Adipocyte (in vitro differentiated cells): ENCODE data around the gene EMC10.

ENCODE experiments used
- DNase-seq: peaks from one replicate; pipeline ENCODE4 v3.0.0-alpha.2; 2015; ENCODE audit warnings: low read depth
- H3K27me3 ChIP-seq: replicated peaks from 2 replicates; pipeline ENCODE4 v1.7.0; 2013; ENCODE audit warnings: mild to moderate bottlenecking, low read length, moderate library complexity; ENCODE audit not compliant: control insufficient read depth, insufficient read depth
- H3K36me3 ChIP-seq: 2 replicates; pipeline ENCODE4 v1.7.0; 2013; ENCODE audit warnings: low read length, mild to moderate bottlenecking, moderate library complexity; ENCODE audit not compliant: control insufficient read depth, insufficient read depth, severe bottlenecking
- H3K4me1 ChIP-seq: 2 replicates; pipeline ENCODE4 v1.7.0; 2013; ENCODE audit warnings: mild to moderate bottlenecking, low read length, moderate library complexity; ENCODE audit not compliant: control insufficient read depth, insufficient read depth
- H3K4me3 ChIP-seq: 2 replicates; pipeline ENCODE4 v1.7.0; 2013; ENCODE audit warnings: mild to moderate bottlenecking, low read length, moderate library complexity
- H3K9ac ChIP-seq: 2 replicates; pipeline ENCODE4 v1.7.0; 2013; ENCODE audit warnings: mild to moderate bottlenecking, low read length, moderate library complexity
- H3K9me3 ChIP-seq: 2 replicates; pipeline ENCODE4 v1.7.0; 2013; ENCODE audit warnings: mild to moderate bottlenecking, low read length, moderate library complexity; ENCODE audit not compliant: control insufficient read depth

Gene EMC10

DNA sequence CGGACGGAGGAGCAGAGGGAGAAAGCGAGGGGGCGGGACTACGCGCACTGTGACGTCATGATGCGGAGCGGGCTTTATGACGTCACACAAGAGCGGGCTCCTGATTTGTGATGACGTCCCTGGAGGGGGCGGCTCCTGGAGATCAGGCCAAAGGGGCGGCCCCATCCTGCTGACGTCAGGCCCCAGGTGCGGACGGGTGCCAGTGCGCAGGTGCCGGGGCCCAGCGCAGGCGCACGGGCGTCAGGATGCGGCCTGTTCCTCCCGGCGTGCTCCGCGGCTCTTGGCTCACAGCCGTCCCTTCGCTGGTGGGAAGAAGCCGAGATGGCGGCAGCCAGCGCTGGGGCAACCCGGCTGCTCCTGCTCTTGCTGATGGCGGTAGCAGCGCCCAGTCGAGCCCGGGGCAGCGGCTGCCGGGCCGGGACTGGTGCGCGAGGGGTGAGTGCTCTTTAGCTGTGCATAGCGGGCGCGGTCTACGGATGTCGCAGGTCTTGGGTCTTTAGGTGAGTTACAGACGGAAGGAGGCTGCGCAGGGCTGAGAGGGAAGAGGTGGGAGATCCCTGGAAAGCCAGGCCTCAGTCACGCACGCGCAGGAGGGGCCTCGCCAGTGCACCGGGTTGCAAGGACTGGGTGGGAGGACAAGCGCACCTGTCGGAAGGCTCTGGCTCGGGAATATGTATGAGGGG lies at the start of gene EMC10, which contains the start of gene GARIN5A:
Gene EMC10, plus strand, starts transcription at position 284 of the 683 bp plus-strand sequence. Its CDS starts 38 bp downstream, at position 322.
Gene GARIN5A, minus strand, starts transcription at position 625 of the 683 bp plus-strand sequence. Its CDS starts 460 bp downstream, at position 165.
- Histone ChIP-seq H3K4me1 (peaks cover 9% of the 10 kb centered on the region), H3K4me3 (peak within 1 kb of the TSS; percentile 99), H3K9ac (peak within 1 kb of the TSS; percentile 94), H3K27me3 (no peaks in the 10 kb centered on the region), H3K36me3 (peaks cover 19% of the 10 kb centered on the region), H3K9me3 (no peaks in the 10 kb centered on the region)
- peak; percentile 84 for DNase-seq

DNA sequence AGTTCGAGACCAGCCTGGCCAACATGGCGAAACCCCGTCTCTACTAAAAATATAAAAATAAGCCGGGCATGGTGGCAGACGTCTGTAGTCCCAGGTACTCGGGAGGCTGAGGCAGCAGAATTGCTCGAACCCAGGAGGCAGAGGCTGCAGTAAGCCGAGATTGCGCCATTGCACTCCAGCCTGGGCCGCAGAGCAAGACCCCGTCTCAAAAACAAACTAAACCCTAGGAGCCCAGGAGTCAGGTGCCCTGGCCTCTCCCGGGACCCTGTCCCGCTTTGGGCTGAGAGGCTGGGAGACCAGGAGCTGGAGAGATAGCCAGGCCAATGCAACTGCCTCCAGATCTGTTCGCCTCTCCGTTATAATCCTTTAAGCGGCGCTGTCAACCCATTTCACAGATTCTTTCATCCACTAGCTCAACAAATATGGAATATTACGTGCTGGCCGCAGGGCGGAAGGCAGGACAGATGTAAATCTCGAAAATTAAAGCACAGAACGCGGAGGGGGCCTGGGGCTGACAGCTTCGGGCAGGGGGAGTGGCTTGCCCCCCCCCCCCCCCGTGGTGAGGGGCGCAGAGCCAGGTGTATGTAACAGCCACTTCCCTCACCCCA lies 48.9 kb upstream of the EMC10 start:
- peaks cover 6% of the 10 kb centered on the region for H3K4me1 ChIP-seq
- H3K9me3 ChIP-seq: no peaks in the 10 kb centered on the region
- H3K9ac ChIP-seq: peak overlapping the region; percentile 10
- H3K27me3 ChIP-seq: peaks cover 35% of the 10 kb centered on the region
- H3K36me3 ChIP-seq: no peaks in the 10 kb centered on the region
- H3K4me3 ChIP-seq: no peak overlapping the region
- DNase-seq: no peak

DNA sequence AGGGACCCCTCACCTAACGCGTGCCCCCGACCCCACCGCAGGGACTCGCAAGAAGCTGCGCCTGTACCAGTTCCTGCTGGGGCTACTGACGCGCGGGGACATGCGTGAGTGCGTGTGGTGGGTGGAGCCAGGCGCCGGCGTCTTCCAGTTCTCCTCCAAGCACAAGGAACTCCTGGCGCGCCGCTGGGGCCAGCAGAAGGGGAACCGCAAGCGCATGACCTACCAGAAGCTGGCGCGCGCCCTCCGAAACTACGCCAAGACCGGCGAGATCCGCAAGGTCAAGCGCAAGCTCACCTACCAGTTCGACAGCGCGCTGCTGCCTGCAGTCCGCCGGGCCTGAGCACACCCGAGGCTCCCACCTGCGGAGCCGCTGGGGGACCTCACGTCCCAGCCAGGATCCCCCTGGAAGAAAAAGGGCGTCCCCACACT lies 48.3 kb upstream of the EMC10 start:
- peak overlapping the region; percentile 28 for H3K4me3 ChIP-seq
- peaks cover 38% of the 10 kb centered on the region for H3K27me3 ChIP-seq
- H3K9ac ChIP-seq: peak overlapping the region; percentile 10
- peak; percentile 69 for DNase-seq
- no peaks in the 10 kb centered on the region for H3K9me3 ChIP-seq
- peaks cover 6% of the 10 kb centered on the region for H3K4me1 ChIP-seq
- no peaks in the 10 kb centered on the region for H3K36me3 ChIP-seq

- no peak for DNase-seq
- Histone ChIP-seq H3K4me1 (peaks cover 6% of the 10 kb centered on the region), H3K9ac (no peak overlapping the region), H3K36me3 (no peaks in the 10 kb centered on the region), H3K27me3 (peaks cover 38% of the 10 kb centered on the region), H3K9me3 (no peaks in the 10 kb centered on the region), H3K4me3 (no peak overlapping the region)
Observed at GRCh38 chr19:50428772-50429463, 47.4 kb upstream of the EMC10 start.

- Histone ChIP-seq H3K27me3 (peaks cover 52% of the 10 kb centered on the region), H3K9me3 (no peaks in the 10 kb centered on the region), H3K9ac (no peak overlapping the region), H3K4me1 (peaks cover 6% of the 10 kb centered on the region), H3K36me3 (no peaks in the 10 kb centered on the region), H3K4me3 (peak overlapping the region; percentile 70)
- no peak for DNase-seq
Observed at GRCh38 chr19:50430888-50431342, 45.4 kb upstream of the EMC10 start.

DNA sequence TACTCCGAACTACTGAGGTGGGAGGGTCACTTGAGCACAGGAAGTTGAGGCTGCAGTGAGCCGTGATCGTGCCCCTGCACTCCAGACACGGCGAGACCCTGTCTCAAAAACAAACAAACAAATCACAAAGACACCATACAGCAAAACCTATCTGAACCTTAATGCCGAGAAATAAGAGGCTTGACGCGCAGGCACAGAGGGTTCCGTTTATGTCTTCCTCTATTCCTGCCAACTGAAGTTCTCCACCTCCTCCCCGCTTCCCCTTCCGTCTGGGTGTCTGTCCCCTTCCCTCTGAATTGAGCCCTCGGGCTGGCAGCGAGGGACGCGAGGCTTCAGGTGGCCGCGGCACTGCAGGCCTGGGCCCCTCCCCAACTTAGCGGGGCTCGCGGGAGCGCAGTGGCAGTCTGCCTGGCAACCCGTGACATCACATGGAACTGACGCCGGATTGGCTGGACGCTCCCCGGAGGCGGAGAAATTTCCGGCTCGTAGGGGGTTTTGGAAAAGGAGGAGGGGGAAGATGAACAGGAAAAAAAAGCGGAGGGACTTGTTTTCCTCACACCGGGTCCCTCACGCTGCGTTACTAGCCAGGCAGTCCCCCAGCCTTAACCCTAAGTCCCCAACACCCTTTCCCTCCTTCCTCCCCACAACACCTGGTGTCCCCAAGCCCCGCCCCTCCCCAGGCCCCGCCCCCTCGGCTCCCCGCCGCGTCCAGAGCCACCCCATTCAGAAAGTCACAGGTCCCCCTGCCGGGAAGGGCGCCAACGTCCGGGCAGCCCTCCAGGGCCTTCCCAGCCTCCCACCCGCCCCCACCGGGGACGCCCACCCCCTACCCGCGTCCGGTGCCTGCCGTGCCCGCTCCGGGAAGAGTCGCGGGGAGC lies 44.7 kb upstream of the EMC10 start:
- DNase-seq: peak; percentile 89
- H3K9ac ChIP-seq: no peak overlapping the region
- peak overlapping the region; percentile 70 for H3K4me3 ChIP-seq
- peaks cover 57% of the 10 kb centered on the region for H3K27me3 ChIP-seq
- H3K9me3 ChIP-seq: no peaks in the 10 kb centered on the region
- peaks cover 6% of the 10 kb centered on the region for H3K4me1 ChIP-seq
- no peaks in the 10 kb centered on the region for H3K36me3 ChIP-seq

GRCh38 chr19:50432221-50433028 lies 43.9 kb upstream of the EMC10 start, which contains the start of gene MYBPC2:
Gene MYBPC2 (plus strand): TSS chr19:50432892. CDS start chr19:50432954, 62 bp downstream.
- H3K9ac ChIP-seq: no peak within 1 kb of the TSS
- peaks cover 6% of the 10 kb centered on the region for H3K4me1 ChIP-seq
- no peaks in the 10 kb centered on the region for H3K9me3 ChIP-seq
- H3K4me3 ChIP-seq: peak within 1 kb of the TSS; percentile 70
- H3K27me3 ChIP-seq: peaks cover 57% of the 10 kb centered on the region
- H3K36me3 ChIP-seq: no peaks in the 10 kb centered on the region
- peak; percentile 42 for DNase-seq

GRCh38 chr19:50433201-50434180 lies 42.8 kb upstream of the EMC10 start:
- Histone ChIP-seq H3K9ac (no peak overlapping the region), H3K9me3 (no peaks in the 10 kb centered on the region), H3K4me3 (no peak overlapping the region), H3K27me3 (peaks cover 59% of the 10 kb centered on the region), H3K36me3 (no peaks in the 10 kb centered on the region), H3K4me1 (peaks cover 2% of the 10 kb centered on the region)
- no peak for DNase-seq

DNA sequence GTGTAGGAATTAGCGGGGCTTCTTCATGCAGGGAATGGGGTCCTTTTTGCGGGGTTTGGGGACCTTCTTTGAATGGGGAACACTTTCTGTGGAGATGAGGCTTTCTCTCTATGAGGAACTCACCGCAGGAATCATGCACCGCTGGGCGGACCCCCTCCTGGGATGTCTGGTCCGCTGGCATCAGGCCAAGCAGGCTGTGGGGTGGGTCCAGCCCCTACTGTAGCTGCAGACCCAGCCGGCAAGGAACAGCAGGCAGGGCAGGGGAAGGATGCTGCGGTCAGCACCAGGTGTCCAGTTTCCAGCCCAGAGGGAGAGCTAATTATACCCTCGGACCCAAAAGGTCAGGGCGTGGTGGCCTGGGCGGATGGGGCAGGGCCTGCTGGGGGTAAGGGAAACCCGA lies 41.8 kb upstream of the EMC10 start:
- DNase-seq: no peak
- H3K9me3 ChIP-seq: no peaks in the 10 kb centered on the region
- H3K4me3 ChIP-seq: no peak overlapping the region
- peaks cover 2% of the 10 kb centered on the region for H3K4me1 ChIP-seq
- H3K27me3 ChIP-seq: peaks cover 59% of the 10 kb centered on the region
- no peaks in the 10 kb centered on the region for H3K36me3 ChIP-seq
- H3K9ac ChIP-seq: no peak overlapping the region
